Transverse colon (tissue), 4 donors: Measurements from ENCODE around the gene ZNF425.

ENCODE experiments used
- EP300 ChIP-seq: sonication (generic); formaldehyde crosslinking; IDR thresholded peaks from one replicate; pipeline ENCODE4 v1.6.1; 2017; ENCODE audit warnings: antibody characterized with exemption, low read depth
- POLR2A ChIP-seq: fragments of 450-650 bp; IDR thresholded peaks from one replicate; pipeline ENCODE4 v1.6.1; 2016; ENCODE audit warnings: antibody characterized with exemption, mild to moderate bottlenecking, moderate library complexity
- POLR2AphosphoS5 ChIP-seq, 3 donors: sonication (generic); formaldehyde crosslinking; IDR thresholded peaks; one replicate each; pipeline ENCODE4 v1.6.1; 2016; ENCODE audit warnings: antibody characterized with exemption in 3 of 3
- TF ChIP-seq, protein P1 (sequence below), 5 experiments: fragments of 200-600 bp in 3 of 5; fragments of 450-650 bp in 2 of 5; sonication (generic) in 3 of 5; IDR thresholded peaks; 1 replicate in 2 of 5; 2 replicates in 3 of 5; pipeline ENCODE4 v1.5.1; 2016 to 2017; ENCODE audit warnings: antibody characterized with exemption in 5 of 5, inconsistent platforms in 3 of 5, mild to moderate bottlenecking in 2 of 5, moderate library complexity in 1 of 5

- TF ChIP-seq, protein P1, sequence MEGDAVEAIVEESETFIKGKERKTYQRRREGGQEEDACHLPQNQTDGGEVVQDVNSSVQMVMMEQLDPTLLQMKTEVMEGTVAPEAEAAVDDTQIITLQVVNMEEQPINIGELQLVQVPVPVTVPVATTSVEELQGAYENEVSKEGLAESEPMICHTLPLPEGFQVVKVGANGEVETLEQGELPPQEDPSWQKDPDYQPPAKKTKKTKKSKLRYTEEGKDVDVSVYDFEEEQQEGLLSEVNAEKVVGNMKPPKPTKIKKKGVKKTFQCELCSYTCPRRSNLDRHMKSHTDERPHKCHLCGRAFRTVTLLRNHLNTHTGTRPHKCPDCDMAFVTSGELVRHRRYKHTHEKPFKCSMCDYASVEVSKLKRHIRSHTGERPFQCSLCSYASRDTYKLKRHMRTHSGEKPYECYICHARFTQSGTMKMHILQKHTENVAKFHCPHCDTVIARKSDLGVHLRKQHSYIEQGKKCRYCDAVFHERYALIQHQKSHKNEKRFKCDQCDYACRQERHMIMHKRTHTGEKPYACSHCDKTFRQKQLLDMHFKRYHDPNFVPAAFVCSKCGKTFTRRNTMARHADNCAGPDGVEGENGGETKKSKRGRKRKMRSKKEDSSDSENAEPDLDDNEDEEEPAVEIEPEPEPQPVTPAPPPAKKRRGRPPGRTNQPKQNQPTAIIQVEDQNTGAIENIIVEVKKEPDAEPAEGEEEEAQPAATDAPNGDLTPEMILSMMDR (IDR thresholded peaks at IDR 0.05): no peak
- TF ChIP-seq POLR2A (peak; percentile 4), EP300 (no peak), POLR2AphosphoS5 (IDR thresholded peaks at IDR 0.05) (no peak)
These were observed 21.9 kb upstream of the ZNF425 start for GRCh38 chr7:149147752-149148653.
